ENCODE results near the gene MEAF6. TPM values are rescaled to one million over a fixed set of nuclear protein-coding genes. Genes with fewer than 3 reads are reported as not detected.

MEAF6 gene
- total and polyA plus RNA-seq, 2 of the 8 experiments (the other 6 are each of a cell fraction or from before 2014, with no cell fraction given), result 23.0 to 38.8 TPM

- TF ChIP-seq CBX8 (IDR thresholded peaks at IDR 0.05; ENCODE audit: borderline replicate concordance, low read depth, low read length) (no peak), JUND (IDR thresholded peaks at IDR 0.05; ENCODE audit: low read length) (no peak), RBBP5 (IDR thresholded peaks at IDR 0.05; ENCODE audit: borderline replicate concordance, low read depth, low read length) (no peak), POLR2AphosphoS5 (IDR thresholded peaks at IDR 0.05; ENCODE audit: low read depth, low read length) (no peak)
Observed at GRCh38 chr1:37442644-37443043, 71.9 kb downstream of the MEAF6 start (continued).

Small RNA genes lying within 50 kb of the gene (microRNA-seq; reads per million reads assigned to microRNA genes)
- gene MIR5581 (ENCODE audit: borderline microRNAs expressed in 2 of 2, borderline number of aligned reads in 2 of 2, borderline replicate concordance in 1 of 2) (0.20 to 0.23 reads per million in 2 experiments), gene MIR6732 (ENCODE audit: borderline microRNAs expressed in 2 of 2, borderline number of aligned reads in 2 of 2, borderline replicate concordance in 1 of 2) (0 to 0.20 reads per million in 2 experiments)

Small RNA genes lying within 50 kb of the gene (small RNA-seq; reads per million reads assigned to genes)
- not detected for gene AL034379.1 (ENCODE audit: insufficient read depth)
- gene MIR5581 (ENCODE audit: insufficient read depth), result 1.5 reads per million

Other genes with a start within 250 kb of the MEAF6 start
- gene ZC3H12A, start 40.2 kb downstream of the MEAF6 start, total RNA-seq (2021; fragmentation: NEBNext Ultra II Directional; extraction: Animal tissue kit (Norgen Biotek cat#: 25700)), result 7.4 TPM in 2 replicates
- gene ZC3H12A, start 40.2 kb downstream of the MEAF6 start, polyA plus RNA-seq (2011; rRNA removed), result 10.0 and 13.7 TPM in 2 replicates
- gene SNIP1, start 39.5 kb upstream of the MEAF6 start, total RNA-seq (2021; fragmentation: NEBNext Ultra II Directional; extraction: Animal tissue kit (Norgen Biotek cat#: 25700)), result 14.8 and 15.7 TPM in 2 replicates
- 3.7 and 6.3 TPM in 2 replicates for gene SNIP1, start 39.5 kb upstream of the MEAF6 start, polyA plus RNA-seq (2011; rRNA removed)
- gene DNALI1, start 42.2 kb upstream of the MEAF6 start, total RNA-seq (2021; fragmentation: NEBNext Ultra II Directional; extraction: Animal tissue kit (Norgen Biotek cat#: 25700)), result 9.5 and 11.3 TPM in 2 replicates
- 8.9 and 10.9 TPM in 2 replicates for gene DNALI1, start 42.2 kb upstream of the MEAF6 start, polyA plus RNA-seq (2011; rRNA removed)
- gene GNL2, start 81.2 kb upstream of the MEAF6 start, total RNA-seq (2021; fragmentation: NEBNext Ultra II Directional; extraction: Animal tissue kit (Norgen Biotek cat#: 25700)), result 88.3 and 95.6 TPM in 2 replicates
- gene GNL2, start 81.2 kb upstream of the MEAF6 start, polyA plus RNA-seq (2011; rRNA removed), result 14.0 and 22.2 TPM in 2 replicates
- gene RSPO1, start 120.1 kb upstream of the MEAF6 start, total RNA-seq (2021; fragmentation: NEBNext Ultra II Directional; extraction: Animal tissue kit (Norgen Biotek cat#: 25700)), result 0.21 TPM in 1 of 2 replicates, not detected in the other
- gene RSPO1, start 120.1 kb upstream of the MEAF6 start, polyA plus RNA-seq (2011; rRNA removed), result 0.28 and 0.39 TPM in 2 replicates
- gene CDCA8, start 177.8 kb upstream of the MEAF6 start, total RNA-seq (2021; fragmentation: NEBNext Ultra II Directional; extraction: Animal tissue kit (Norgen Biotek cat#: 25700)), result 41.6 and 43.9 TPM in 2 replicates
- 37.8 and 46.2 TPM in 2 replicates for gene CDCA8, start 177.8 kb upstream of the MEAF6 start, polyA plus RNA-seq (2011; rRNA removed)